ENCODE measurements around the gene PLXNB2.
A peak's percentile ranks its signal among the peaks of the same experiment; 100 is the strongest.

Gene PLXNB2

DNA sequence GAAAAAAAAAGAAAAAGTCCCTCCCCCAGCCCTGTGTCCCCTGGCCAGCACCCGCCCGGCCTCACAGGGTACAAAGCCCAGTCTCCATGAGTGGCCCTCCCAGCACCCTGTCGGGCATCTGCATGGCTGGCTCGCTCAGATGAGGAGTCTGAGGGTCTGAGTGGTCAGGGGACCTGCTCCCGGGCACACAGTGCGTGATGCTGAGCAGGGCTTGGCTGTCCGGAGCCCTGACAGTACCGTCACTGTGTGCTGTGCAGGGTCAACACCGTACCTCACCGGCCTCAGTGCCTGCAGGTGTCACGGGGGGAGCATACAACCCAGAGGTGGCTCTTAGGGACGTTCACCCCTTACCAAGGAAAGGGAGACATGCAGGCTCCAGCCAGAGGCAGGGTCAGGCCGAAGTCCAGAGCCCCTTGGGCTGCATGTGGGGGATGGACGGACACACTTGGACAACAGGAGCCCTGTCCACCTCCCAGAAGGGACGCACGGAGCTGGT, 3.6 kb upstream of the PLXNB2 start:
- no peaks in the 10 kb centered on the region for H3K9me3 Mint-ChIP-seq
- H3K27me3 Mint-ChIP-seq: peaks cover 7% of the 10 kb centered on the region
- peaks cover 57% of the 10 kb centered on the region for H3K4me1 Mint-ChIP-seq (ENCODE audit: low read depth)
- H3K36me3 Mint-ChIP-seq (ENCODE audit: low read depth): peaks cover 16% of the 10 kb centered on the region
- no peak overlapping the region for H3K4me3 Mint-ChIP-seq
- H3K27ac Mint-ChIP-seq: no peak overlapping the region
- intact Hi-C loops (cut with micrococcal nuclease): no loop called here

DNA sequence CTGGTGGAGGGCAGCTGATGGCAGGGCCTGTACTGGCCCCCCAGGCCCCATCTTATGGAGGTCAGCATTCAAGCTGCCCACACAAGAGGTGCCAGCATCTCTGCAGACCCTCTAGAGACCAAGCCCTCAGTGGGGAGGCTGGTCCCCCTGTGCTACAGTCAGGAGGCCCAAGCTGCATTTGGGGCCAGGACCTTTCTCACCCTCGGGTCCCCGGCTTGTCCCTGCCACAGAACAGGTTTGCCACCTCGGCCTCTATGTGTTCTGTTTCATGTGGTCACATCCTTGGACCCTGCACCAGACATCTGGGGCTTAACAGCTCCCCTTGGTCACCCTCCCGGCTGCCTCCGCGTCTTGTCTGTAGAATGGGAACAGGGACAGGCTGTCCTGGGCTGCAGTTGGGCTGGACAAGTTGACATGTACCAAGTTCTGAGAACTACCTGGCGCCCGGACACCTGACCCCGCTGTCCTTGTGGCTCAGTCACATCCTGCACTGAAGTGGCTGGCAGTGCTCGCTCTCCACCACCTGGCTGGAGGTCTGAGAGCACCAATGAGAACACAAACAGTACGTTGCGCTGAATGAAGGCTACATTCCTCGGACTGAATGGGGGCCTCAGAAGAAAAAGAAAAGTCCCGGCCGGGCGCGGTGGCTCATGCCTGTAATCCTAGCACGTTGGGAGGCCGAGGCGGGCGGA, 2.7 kb upstream of the PLXNB2 start:
- intact Hi-C loops (cut with micrococcal nuclease): no loop called here

DNA sequence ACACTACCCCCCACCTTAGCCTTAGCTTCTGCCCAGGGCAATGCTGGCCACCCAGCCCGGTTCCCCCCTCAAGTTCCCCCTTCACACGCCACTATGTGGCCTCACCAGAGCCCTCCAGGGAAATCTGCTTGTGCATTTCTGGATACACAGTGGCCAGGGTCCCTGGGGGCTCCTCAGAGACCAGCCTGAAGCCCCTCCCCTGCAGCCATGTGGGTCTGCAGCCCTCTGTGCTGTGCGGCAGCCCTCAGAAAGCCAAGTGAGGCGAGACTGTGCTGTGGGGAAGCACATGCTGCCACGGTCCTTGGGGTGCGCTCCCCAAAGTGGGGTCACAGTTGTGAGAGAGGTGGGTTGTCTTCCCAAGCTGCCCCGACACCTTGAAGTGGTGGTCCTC, 2.1 kb upstream of the PLXNB2 start:
- Mint-ChIP-seq H3K4me3 (no peak overlapping the region), H3K27me3 (no peaks in the 10 kb centered on the region), H3K36me3 (ENCODE audit: low read depth) (peaks cover 30% of the 10 kb centered on the region), H3K27ac (peak overlapping the region; percentile 89), H3K4me1 (ENCODE audit: low read depth) (peaks cover 56% of the 10 kb centered on the region), H3K9me3 (no peaks in the 10 kb centered on the region)
- intact Hi-C loops (cut with micrococcal nuclease): loop anchor here (5.0 kb wide), 2 partner anchors 33 to 37 kb away; partner anchors contain the start of genes MAPK11 and PPP6R2

More for the DNA sequence above, 2.7 kb upstream of the PLXNB2 start:
- H3K36me3 Mint-ChIP-seq (ENCODE audit: low read depth): peaks cover 24% of the 10 kb centered on the region
- H3K9me3 Mint-ChIP-seq: no peaks in the 10 kb centered on the region
- H3K4me3 Mint-ChIP-seq: no peak overlapping the region
- H3K27me3 Mint-ChIP-seq: peaks cover under 1% of the 10 kb centered on the region
- peaks cover 56% of the 10 kb centered on the region for H3K4me1 Mint-ChIP-seq (ENCODE audit: low read depth)
- peak overlapping the region; percentile 89 for H3K27ac Mint-ChIP-seq

DNA sequence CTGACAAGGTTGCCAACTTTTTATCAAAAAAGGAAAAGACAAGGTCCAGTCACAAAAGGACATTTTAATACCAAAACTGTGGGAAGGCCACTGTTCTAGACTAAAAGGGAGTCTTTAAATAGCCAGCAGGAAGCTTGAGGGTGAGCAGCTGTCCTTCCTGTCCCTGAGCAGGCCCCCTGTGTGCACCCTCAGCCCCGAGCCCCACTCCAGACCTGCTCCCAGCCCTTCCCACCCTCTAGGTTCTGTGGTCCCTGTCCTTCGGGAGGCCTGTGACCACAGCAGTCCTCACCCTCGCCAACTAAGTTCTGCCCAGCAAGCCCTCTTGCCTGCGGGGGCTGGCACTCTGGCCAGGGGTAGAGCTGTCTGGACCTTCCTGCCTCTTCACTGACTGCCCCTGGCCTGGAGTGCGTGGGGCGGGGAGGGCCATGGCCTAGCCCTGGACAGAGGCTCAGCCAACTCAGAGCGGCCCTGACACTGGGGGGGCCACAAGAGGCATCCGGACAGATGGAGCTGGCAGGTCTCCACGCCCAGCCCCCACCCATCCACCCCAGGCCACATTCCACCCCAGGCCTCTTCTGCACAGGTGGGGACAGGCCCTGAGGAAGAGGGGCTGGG, 1.6 kb upstream of the PLXNB2 start:
- Mint-ChIP-seq H3K4me1 (ENCODE audit: low read depth) (peaks cover 56% of the 10 kb centered on the region), H3K27ac (peak overlapping the region; percentile 89), H3K27me3 (no peaks in the 10 kb centered on the region), H3K9me3 (no peaks in the 10 kb centered on the region), H3K36me3 (ENCODE audit: low read depth) (peaks cover 32% of the 10 kb centered on the region), H3K4me3 (peak overlapping the region; percentile 70)
- intact Hi-C loops (cut with micrococcal nuclease): loop anchor here (5.0 kb wide), 2 partner anchors 33 to 37 kb away; partner anchors contain the start of genes MAPK11 and PPP6R2

DNA sequence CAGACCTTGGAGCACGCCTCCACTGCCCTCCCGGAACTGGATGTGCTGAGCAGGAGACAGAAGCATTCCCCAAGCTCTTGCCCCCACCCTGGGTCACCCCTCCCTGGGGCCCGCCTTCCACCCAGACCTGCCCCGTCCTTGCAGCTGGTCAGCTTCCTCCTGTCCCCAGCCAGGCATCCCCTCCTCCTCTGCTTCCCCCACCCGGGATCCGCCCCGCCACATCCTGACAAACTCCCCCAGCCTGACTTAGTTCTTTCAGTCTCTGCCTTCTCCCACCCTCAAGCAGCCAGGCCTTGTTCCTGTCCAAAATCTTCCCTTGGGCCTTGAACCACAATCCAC, 1.1 kb upstream of the PLXNB2 start:
- peaks cover 37% of the 10 kb centered on the region for H3K36me3 Mint-ChIP-seq (ENCODE audit: low read depth)
- H3K9me3 Mint-ChIP-seq: no peaks in the 10 kb centered on the region
- peak overlapping the region; percentile 89 for H3K27ac Mint-ChIP-seq
- H3K4me1 Mint-ChIP-seq (ENCODE audit: low read depth): peaks cover 56% of the 10 kb centered on the region
- intact Hi-C loops (cut with micrococcal nuclease): loop anchor here (5.0 kb wide), 2 partner anchors 34 to 36 kb away; partner anchors contain the start of genes MAPK11 and PPP6R2
- H3K4me3 Mint-ChIP-seq: peak overlapping the region; percentile 70
- no peaks in the 10 kb centered on the region for H3K27me3 Mint-ChIP-seq

DNA sequence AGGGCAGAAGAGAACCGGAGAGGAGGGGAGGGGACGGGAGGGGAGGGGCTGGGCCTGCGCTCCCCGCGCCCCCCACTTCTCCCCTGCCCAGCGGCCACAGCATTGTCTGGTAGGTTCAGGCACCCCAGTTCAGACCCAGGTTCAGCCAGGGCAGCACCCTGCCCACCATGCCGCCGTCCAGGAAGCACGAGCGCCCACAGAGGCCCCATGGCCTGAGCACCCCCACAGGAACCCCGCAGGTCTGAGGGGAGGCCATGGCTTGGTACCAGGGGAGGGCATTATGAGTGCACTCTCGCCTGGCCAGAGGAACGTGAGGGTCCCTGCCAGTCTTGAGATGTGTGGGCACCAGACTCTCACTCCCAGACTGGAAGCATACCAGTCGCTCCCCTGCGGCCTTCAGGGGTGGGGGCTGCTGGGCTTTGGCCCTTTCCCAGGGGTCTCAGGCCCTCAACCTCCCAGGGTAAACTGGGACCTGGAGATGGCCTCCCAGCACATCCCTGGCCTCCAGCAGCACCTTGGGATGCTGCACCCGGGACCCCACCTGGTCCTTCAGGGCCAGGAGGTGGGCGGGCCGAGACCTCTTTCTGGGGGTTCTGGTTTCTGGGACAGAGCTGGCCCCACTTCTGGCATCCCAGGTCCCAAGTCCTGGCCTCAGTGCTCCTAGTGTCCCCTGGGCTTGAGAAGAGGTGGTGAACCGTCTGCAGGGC, 597 bp upstream of the PLXNB2 start:
- Mint-ChIP-seq H3K27ac (peak overlapping the region; percentile 89), H3K4me1 (ENCODE audit: low read depth) (peaks cover 60% of the 10 kb centered on the region), H3K36me3 (ENCODE audit: low read depth) (peaks cover 43% of the 10 kb centered on the region), H3K9me3 (no peaks in the 10 kb centered on the region), H3K27me3 (no peaks in the 10 kb centered on the region), H3K4me3 (peak overlapping the region; percentile 70)
- intact Hi-C loops (cut with micrococcal nuclease): loop anchor here (5.0 kb wide), 2 partner anchors 34 to 36 kb away; partner anchors contain the start of genes MAPK11 and PPP6R2

DNA sequence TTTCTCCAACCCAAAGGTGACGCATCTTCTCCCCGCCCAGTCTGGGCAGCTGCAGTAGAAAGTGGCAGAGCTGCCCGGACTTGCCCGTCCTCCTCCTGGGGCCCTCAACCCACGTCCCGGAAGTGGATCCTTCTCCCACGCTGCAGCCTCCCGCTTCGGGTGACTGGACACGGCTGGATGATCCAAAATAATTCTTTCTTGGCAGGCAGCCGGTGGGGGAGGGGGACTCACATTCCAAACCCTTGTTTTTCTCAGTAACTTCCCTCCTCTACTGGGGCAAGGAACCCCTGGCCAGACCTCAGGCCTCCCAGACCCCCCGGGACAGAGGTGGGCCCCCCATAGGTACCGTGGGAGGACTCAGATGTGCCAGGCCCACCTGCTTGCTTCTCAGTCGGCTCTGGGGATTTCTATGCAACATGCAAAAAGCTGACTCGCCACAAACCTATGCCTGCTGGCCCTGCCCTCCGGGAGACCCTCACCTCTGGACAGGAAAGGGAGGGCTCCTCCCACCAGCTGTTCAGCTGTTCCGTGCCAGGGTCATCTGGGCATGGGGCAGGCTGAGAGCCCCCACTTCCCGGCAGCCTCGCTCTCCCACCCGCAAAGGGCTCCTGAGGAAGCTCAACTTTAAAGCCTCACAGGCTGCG, 1.4 kb downstream of the PLXNB2 start:
- peak overlapping the region; percentile 77 for H3K4me3 Mint-ChIP-seq
- peak overlapping the region; percentile 89 for H3K27ac Mint-ChIP-seq
- no peaks in the 10 kb centered on the region for H3K9me3 Mint-ChIP-seq
- H3K4me1 Mint-ChIP-seq (ENCODE audit: low read depth): peaks cover 67% of the 10 kb centered on the region
- intact Hi-C loops (cut with micrococcal nuclease): loop anchor here (5.0 kb wide), 2 partner anchors 34 to 36 kb away; partner anchors contain the start of genes MAPK11 and PPP6R2
- no peaks in the 10 kb centered on the region for H3K27me3 Mint-ChIP-seq
- peaks cover 52% of the 10 kb centered on the region for H3K36me3 Mint-ChIP-seq (ENCODE audit: low read depth)

DNA sequence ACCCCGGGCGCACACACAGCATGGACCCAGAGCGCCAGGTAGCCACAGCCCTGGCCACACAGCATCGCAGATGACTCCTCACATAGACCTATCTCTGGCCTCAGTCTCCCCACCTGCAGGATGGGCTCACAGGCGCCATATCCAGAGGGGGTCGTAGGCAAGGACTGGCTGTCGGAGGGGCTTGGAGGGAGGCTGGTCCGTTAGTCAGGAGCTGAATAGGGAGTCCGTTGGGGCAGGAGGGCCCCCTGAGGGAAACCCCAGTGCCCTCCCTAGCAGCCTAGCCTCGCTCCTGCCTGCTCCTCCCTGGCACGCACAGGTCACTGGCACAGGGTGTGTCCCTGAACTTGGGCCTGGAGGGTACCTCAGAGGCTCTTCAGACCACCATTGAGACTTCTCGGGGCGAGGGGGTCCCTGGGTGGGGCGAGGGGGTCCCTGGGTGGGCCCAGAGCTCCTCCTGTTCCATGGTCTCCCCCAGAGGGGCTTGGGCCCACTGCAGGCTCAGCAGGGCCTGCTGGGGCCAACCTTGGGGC, 2.0 kb downstream of the PLXNB2 start:
- Mint-ChIP-seq H3K36me3 (ENCODE audit: low read depth) (peaks cover 58% of the 10 kb centered on the region), H3K27me3 (no peaks in the 10 kb centered on the region), H3K9me3 (no peaks in the 10 kb centered on the region), H3K27ac (peak overlapping the region; percentile 89), H3K4me1 (ENCODE audit: low read depth) (peaks cover 71% of the 10 kb centered on the region), H3K4me3 (peak overlapping the region; percentile 77)
- intact Hi-C loops (cut with micrococcal nuclease): loop anchor here (5.0 kb wide), 2 partner anchors 33 to 37 kb away; partner anchors contain the start of genes MAPK11 and PPP6R2

DNA sequence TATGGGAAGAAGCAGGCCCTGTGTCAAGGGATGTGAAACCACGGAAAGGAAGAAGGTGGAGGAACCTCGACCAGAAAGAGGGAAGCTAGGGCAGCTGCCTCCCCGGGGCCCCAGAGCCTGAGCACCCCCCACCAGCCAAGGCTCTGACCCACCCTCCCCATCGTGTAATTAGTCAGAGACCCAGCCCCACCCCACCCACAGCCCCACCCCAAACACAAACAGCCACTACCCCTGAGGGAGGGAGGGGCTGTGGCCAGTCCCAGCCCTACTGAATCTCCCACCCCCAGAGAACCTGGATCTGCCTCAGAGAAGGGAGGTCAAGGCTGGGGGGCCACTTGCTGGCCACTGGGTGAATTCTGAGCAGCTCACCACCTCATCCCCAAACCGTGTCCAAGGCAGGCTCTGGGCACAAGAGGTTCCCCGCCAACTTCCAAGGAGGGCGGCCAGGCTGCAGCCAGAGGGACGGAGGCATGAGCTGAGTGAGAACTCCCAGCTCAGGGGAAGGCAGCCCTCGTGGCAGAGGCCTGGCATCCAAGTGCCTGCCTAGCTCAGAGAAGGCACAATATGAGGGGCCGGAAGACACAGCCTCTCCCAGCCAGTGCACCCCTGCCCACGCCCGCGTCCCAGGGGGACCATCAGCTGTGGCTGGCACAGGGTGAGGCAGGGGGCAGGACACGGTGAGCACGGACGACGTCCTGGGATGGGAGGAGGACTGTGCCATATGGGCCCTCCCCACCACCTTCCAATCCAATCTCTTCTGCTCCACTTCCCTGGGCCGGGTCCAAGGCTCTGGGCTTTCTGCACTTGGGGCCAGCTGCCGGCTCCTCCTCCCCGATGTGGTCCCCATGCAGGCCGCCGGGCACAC, 2.7 kb downstream of the PLXNB2 start:
- peaks cover 58% of the 10 kb centered on the region for H3K36me3 Mint-ChIP-seq (ENCODE audit: low read depth)
- no peaks in the 10 kb centered on the region for H3K9me3 Mint-ChIP-seq
- peak overlapping the region; percentile 89 for H3K27ac Mint-ChIP-seq
- H3K4me1 Mint-ChIP-seq (ENCODE audit: low read depth): peaks cover 71% of the 10 kb centered on the region
- peak overlapping the region; percentile 77 for H3K4me3 Mint-ChIP-seq
- intact Hi-C loops (cut with micrococcal nuclease): loop anchor here (5.0 kb wide), 2 partner anchors 32 to 38 kb away; partner anchors contain the start of genes MAPK11 and PPP6R2
- H3K27me3 Mint-ChIP-seq: no peaks in the 10 kb centered on the region

DNA sequence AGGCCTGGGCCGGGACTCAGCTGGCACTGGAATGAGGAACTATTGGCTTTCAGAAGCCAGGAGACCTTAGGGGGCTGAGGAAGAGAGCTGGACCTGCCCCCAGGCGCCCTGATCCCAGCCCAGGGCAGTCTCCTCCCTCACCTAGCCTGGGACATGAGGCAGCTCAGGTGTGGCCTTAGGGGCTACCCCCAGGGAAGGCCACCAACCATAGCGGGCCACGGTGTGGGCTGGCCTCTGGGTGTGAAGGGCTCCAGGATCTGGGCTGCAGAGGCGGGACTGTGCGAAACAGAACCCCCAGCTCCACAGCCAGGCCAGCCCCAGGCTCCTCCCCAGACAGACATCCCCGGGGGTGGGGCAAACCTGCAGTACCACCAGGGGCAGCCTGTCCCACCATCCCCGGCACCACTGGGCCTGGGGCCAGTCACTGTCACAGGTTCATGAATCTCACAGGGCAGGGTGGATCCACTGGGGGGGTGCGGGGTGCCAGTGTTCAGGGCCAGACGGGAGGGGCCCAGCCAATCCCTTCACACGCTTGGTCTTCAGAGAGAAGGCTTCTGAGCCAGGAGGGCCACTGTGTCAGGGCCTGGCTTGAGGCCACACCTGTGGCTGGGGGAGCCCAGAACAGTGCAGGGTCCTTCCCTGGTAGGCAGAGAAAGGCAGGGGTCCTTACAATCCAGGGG, 3.5 kb downstream of the PLXNB2 start:
- Mint-ChIP-seq H3K4me1 (ENCODE audit: low read depth) (peaks cover 69% of the 10 kb centered on the region), H3K4me3 (peak overlapping the region; percentile 77), H3K27me3 (no peaks in the 10 kb centered on the region), H3K36me3 (ENCODE audit: low read depth) (peaks cover 64% of the 10 kb centered on the region), H3K27ac (peak overlapping the region; percentile 89), H3K9me3 (no peaks in the 10 kb centered on the region)
- intact Hi-C loops (cut with micrococcal nuclease): no loop called here

DNA sequence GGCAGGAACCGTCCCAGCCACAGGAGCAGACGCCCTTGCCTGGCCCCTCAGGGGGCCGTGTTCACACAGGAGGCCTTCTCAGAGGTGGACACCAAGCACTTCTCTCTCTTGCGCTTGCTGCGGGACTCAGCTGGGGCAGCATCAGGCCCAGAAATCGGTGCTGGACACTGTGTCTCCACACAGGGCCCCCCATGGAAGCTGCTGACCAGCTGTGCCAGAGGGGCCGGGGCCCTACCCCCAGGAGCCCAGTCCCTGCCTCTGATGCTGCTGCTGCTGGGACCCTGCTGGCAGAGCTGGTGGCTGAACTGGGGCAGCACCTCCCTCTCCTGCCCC, 4.0 kb downstream of the PLXNB2 start:
- Mint-ChIP-seq H3K36me3 (ENCODE audit: low read depth) (peaks cover 69% of the 10 kb centered on the region), H3K4me3 (peak overlapping the region; percentile 77), H3K27ac (peak overlapping the region; percentile 89), H3K4me1 (ENCODE audit: low read depth) (peaks cover 69% of the 10 kb centered on the region), H3K9me3 (no peaks in the 10 kb centered on the region), H3K27me3 (no peaks in the 10 kb centered on the region)
- intact Hi-C loops (cut with micrococcal nuclease): no loop called here

DNA sequence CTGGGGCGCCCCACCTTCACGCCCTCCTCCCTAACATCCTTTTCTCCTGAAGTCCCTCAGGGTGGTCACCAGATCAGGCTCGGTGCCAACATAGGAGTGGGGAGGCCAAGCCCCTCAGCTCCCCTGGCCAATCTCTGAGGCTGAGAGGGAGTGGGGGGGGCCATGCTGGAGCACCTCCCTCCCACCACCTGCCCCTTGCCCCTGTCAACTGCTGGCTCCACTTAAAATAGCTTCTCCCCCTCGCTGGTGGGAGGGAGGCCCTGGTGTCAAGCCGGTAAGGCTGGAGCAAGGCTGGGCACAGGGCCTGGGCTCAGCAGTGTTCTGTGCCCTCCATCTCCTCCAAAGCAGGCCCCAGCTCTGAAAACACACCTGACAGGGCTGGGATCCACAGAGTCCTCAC, 4.9 kb downstream of the PLXNB2 start:
- Mint-ChIP-seq H3K27me3 (no peaks in the 10 kb centered on the region), H3K4me3 (peak overlapping the region; percentile 77)
- intact Hi-C loops (cut with micrococcal nuclease): no loop called here

More for the DNA sequence above, 4.9 kb downstream of the PLXNB2 start:
- H3K36me3 Mint-ChIP-seq (ENCODE audit: low read depth): peaks cover 78% of the 10 kb centered on the region
- no peaks in the 10 kb centered on the region for H3K9me3 Mint-ChIP-seq
- peak overlapping the region; percentile 89 for H3K27ac Mint-ChIP-seq
- peaks cover 71% of the 10 kb centered on the region for H3K4me1 Mint-ChIP-seq (ENCODE audit: low read depth)
